GM12801 (cell line): ENCODE data around the gene ACYP1.

Source experiments
- TF ChIP-seq, protein P1 (sequence below): IDR thresholded peaks from one replicate; pipeline ENCODE4 v1.5.1; 2011; ENCODE audit warnings: control low read depth; ENCODE audit not compliant: insufficient read length; ENCODE audit errors: extremely low read depth

ACYP1 gene

DNA sequence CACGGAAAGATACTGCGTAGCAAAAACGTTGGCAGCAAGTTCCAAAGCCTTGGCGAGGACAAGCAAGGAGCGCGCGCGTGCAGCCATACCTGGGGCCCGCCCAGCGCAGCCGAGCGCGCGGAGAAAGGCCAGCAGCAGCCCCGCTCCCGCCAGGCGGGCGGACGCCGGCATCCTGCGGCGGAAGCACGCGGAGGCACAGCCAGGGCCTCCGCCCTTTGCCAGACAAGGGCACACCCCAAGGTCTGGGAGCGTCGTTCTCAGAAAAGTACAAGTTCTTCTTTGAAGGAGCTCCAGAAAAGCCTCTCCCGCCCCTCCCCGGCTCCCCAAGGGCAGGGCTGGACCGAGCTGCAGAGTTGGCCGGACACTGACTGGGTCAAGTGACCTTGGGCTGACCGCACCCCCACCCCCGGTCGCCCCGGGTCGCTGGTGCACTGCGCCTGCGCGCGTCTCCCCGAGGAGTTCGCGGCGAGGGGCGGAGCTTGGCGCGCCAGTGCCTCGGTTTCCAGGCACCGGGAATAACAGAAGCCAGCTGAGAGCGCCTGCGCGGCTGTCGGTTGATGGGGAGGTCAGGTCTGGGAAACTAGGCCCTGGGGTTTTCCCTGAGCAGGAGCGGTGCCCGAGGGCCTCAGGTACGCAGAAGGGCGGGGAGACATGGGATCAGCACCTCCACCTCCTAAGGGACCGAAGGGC, 5.4 kb upstream of the ACYP1 start, which contains the start of gene ZC2HC1C:
Gene ZC2HC1C (plus strand): TSS at position 521 of the 690 bp plus-strand sequence. CDS start 933 bp downstream, outside the sequence.
- TF ChIP-seq, protein P1, sequence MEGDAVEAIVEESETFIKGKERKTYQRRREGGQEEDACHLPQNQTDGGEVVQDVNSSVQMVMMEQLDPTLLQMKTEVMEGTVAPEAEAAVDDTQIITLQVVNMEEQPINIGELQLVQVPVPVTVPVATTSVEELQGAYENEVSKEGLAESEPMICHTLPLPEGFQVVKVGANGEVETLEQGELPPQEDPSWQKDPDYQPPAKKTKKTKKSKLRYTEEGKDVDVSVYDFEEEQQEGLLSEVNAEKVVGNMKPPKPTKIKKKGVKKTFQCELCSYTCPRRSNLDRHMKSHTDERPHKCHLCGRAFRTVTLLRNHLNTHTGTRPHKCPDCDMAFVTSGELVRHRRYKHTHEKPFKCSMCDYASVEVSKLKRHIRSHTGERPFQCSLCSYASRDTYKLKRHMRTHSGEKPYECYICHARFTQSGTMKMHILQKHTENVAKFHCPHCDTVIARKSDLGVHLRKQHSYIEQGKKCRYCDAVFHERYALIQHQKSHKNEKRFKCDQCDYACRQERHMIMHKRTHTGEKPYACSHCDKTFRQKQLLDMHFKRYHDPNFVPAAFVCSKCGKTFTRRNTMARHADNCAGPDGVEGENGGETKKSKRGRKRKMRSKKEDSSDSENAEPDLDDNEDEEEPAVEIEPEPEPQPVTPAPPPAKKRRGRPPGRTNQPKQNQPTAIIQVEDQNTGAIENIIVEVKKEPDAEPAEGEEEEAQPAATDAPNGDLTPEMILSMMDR, result no peak

DNA sequence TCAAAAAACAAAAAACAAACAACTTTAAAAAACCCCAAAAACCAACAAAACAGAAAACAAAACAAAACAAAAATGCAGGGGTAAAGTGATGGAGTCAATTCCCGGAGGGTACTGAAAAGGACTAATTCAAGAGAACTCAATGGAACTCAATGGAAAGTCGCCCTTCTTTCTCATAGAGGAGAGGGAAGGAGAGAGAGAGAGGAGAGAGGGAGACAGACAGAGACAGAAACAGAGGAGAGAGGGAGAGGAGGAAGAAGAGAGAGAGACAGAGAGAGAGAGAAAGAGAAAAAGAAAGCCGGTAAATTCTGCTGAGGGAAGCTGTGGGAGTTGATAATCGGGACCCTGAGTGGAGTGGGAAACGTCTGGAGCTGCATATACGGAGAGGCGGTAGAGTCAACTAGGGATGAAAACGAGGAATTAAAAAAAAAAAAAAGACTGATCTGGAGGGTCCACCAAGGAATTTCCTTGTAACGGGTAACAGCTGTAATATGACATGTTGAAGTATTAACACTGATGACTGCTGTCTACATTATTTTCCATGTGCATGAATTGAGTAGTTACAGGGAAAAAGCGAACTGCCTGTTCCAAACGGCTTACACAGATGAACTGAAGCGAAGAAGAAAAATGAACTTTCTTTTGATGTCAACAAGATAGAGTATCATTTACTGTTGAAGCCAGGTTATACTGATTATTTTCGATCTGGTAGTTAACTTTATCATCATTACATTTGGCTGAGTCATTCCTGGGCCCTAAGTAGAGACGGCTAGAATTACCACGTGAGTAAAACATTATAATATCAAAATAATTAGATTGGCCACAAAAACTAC, 4.7 kb upstream of the ACYP1 start:
- TF ChIP-seq, protein P1, result no peak

DNA sequence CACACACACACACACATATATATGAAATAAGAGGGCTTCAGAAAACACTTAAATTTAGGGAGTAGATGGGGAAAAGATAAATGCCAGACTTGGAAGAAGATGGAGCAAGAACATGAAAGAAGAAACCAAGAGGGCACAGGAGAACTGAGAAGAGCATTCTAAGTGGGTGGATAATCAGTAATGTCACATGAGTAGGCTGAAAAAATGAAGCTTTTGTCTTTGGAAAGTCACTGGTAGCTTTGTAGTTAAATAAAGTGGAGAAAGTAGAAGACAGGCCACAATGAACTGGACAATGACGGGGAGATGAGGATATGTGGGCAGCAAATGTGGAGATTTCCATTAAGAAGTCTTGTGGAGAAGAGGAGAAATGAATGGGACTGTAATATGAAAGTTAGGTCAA, 3.4 kb upstream of the ACYP1 start:
- TF ChIP-seq, protein P1, result no peak

DNA sequence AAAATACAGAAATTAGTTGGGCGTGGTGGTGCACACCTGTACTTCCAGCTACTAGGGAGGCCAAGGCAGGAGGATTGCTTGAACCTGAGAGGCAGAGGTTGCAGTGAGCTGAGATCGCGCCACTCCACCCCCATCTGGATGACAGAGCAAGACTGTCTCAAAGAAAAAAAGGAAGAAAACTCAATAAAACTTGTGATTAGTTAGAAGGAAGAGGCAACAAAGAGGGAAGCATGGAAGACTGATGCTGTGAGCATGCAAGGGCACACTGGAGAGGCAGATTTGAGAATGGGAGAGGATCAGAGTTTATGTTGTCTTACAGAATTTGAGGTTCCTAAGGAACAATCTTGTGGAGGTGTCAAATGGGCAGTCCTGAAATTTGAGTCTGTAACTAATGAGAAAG, 2.9 kb upstream of the ACYP1 start:
- TF ChIP-seq, protein P1, result no peak

DNA sequence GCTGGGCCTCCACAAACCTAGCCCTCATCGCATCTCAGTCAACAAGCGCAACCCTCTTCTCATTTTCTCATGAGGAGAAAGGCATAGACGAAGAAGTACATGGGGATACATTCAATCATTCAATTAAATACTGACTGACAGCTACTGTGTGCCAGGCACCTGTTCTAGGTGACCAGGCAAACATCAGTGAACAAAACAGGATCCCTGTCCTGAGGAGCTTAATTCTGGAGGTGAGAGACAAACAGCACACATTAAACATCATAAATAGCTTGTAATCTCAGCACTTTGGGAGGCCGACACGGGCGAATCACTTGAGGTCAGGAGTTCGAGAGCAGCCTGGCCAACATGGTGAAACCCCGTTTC, 362 bp upstream of the ACYP1 start:
- TF ChIP-seq, protein P1, result no peak

DNA sequence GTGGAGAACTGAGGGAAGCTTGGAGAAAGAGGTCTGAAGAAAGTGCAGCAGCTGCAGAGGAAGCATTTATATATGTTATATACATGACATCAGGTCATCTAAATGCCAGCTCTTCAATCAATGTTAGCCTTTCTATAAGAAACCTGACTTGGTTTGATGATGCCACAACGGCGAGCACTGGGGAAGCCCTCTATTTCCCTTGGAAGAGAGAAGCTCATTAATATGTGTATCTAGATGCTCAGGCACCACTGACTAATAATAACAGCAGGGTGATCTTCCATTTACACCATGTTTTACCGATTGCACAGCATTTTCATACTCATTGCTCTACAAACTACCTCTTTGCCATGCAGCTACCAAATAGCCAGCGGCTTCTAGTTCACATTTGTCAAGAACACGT, 811 bp downstream of the ACYP1 start:
- TF ChIP-seq, protein P1, result no peak

DNA sequence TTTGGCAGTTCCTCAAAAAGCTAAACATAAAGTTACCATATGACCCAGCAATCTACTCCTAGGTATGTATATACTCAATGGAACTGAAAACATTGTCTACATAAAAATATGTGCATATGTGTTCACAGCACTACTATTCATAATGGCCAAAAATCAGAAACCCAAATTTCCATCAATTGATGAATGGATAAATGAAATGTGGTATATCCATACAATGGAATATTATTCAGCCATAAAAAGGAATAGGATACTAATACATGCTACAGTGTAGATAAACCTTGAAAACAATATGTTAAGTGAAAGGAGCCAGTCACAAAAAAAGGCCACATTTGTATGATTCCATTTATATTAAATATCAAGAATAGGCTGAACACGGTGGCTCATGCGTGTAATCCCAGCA, 3.4 kb downstream of the ACYP1 start:
- TF ChIP-seq, protein P1, result no peak
